Measurements from ENCODE around the gene SERPINA5. TPM values are rescaled to one million over a fixed set of nuclear protein-coding genes. Genes with fewer than 3 reads are reported as not detected.
A peak's percentile ranks its signal among the peaks of the same experiment; 100 is the strongest.

Gene SERPINA5
- total and polyA plus RNA-seq, 2 of the 13 experiments (the other 11 are each of a cell fraction or from before 2014, with no cell fraction given), result 449 to 498 TPM

DNA sequence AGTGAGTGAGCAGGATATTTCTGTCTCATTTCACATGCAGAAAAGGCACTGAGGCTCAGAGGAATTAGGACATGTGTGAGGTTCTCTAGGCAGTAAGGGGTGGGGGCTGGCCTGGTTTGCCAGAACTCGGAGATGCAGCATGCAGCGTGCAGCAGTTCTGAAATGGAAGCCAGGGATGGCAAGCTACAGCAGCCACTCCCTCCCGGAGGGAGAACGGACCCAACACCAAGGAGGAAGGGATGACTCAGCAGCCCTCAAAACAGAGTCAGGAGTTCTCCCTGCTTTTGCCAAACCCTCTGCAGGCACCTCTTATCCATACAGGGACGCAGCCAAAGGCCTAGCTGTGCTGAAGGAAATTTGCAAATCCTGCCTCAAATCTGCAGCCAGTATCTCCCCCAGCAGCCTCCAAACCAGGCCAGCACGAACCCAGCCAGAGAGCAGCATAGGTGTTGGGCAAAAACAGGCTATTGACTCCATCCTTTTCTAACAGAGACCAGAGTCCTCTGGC is 20.7 kb downstream of the SERPINA5 start (continued):
- TF ChIP-seq ZNF260 (CRISPR knock-in tag; IDR thresholded peaks at IDR 0.05; ENCODE audit: borderline replicate concordance, low read depth) (no peak), DR1 (CRISPR knock-in tag; IDR thresholded peaks at IDR 0.05) (no peak), GFI1 (CRISPR knock-in tag; IDR thresholded peaks at IDR 0.05; ENCODE audit: borderline replicate concordance) (no peak), ZNF605 (CRISPR knock-in tag; IDR thresholded peaks at IDR 0.05) (no peak), LBX2 (CRISPR knock-in tag; IDR thresholded peaks at IDR 0.05; ENCODE audit: borderline replicate concordance) (no peak), ARNTL (CRISPR knock-in tag; IDR thresholded peaks at IDR 0.05) (no peak), THAP7 (CRISPR knock-in tag; IDR thresholded peaks at IDR 0.05) (no peak), ZBTB10 (CRISPR knock-in tag; IDR thresholded peaks at IDR 0.05; ENCODE audit: borderline replicate concordance) (no peak), ZBTB49 (CRISPR knock-in tag; IDR thresholded peaks at IDR 0.05; ENCODE audit: borderline replicate concordance) (no peak), PTBP1 (IDR thresholded peaks at IDR 0.05; ENCODE audit: low read depth, low read length, poor library complexity, severe bottlenecking) (no peak), MIER3 (CRISPR knock-in tag; IDR thresholded peaks at IDR 0.05; ENCODE audit: borderline replicate concordance) (0 out of 2 replicates have a peak, but pooled peaks have one; percentile 31)
- TF ChIP-seq, protein P1, sequence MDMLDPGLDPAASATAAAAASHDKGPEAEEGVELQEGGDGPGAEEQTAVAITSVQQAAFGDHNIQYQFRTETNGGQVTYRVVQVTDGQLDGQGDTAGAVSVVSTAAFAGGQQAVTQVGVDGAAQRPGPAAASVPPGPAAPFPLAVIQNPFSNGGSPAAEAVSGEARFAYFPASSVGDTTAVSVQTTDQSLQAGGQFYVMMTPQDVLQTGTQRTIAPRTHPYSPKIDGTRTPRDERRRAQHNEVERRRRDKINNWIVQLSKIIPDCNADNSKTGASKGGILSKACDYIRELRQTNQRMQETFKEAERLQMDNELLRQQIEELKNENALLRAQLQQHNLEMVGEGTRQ (IDR thresholded peaks at IDR 0.05; ENCODE audit: low read depth, low read length), result no peak
- TF ChIP-seq, protein P1 (CRISPR knock-in tag; IDR thresholded peaks at IDR 0.05; ENCODE audit: borderline replicate concordance), result no peak
- TF ChIP-seq, protein P2, sequence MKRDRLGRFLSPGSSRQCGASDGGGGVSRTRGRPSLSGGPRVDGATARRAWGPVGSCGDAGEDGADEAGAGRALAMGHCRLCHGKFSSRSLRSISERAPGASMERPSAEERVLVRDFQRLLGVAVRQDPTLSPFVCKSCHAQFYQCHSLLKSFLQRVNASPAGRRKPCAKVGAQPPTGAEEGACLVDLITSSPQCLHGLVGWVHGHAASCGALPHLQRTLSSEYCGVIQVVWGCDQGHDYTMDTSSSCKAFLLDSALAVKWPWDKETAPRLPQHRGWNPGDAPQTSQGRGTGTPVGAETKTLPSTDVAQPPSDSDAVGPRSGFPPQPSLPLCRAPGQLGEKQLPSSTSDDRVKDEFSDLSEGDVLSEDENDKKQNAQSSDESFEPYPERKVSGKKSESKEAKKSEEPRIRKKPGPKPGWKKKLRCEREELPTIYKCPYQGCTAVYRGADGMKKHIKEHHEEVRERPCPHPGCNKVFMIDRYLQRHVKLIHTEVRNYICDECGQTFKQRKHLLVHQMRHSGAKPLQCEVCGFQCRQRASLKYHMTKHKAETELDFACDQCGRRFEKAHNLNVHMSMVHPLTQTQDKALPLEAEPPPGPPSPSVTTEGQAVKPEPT (CRISPR knock-in tag; IDR thresholded peaks at IDR 0.05; ENCODE audit: low read depth), result no peak
- TF ChIP-seq, protein P3, sequence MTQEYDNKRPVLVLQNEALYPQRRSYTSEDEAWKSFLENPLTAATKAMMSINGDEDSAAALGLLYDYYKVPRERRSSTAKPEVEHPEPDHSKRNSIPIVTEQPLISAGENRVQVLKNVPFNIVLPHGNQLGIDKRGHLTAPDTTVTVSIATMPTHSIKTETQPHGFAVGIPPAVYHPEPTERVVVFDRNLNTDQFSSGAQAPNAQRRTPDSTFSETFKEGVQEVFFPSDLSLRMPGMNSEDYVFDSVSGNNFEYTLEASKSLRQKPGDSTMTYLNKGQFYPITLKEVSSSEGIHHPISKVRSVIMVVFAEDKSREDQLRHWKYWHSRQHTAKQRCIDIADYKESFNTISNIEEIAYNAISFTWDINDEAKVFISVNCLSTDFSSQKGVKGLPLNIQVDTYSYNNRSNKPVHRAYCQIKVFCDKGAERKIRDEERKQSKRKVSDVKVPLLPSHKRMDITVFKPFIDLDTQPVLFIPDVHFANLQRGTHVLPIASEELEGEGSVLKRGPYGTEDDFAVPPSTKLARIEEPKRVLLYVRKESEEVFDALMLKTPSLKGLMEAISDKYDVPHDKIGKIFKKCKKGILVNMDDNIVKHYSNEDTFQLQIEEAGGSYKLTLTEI (CRISPR knock-in tag; conservative IDR thresholded peaks at IDR 0.05), result no peak
